GM23338 (cell line): ENCODE data around the gene MAP2K1. TPM values are rescaled to one million over a fixed set of nuclear protein-coding genes. Genes with fewer than 3 reads are reported as not detected.

ENCODE experiments used
- ATAC-seq: fragments of 200-7000 bp; cut with Tn5 transposase; 3 replicates; pipeline ENCODE4 v1.9.1; 2020
- DNase-seq: peaks from one replicate; pipeline ENCODE4 v3.0.0-alpha.2; 2015; ENCODE audit warnings: low spot score
- H2AFZ ChIP-seq: fragments of 200-600 bp; sonication (generic); 2 replicates; pipeline ENCODE4 v1.8.0; 2016; ENCODE audit warnings: antibody characterized with exemption, mild to moderate bottlenecking, moderate library complexity
- H3F3A ChIP-seq: fragments of 200-600 bp; sonication (generic); replicated peaks from 2 replicates; pipeline ENCODE4 v1.8.0; 2017; ENCODE audit warnings: antibody characterized with exemption, mixed run types, low read depth
- H3K27ac ChIP-seq: fragments of 200-600 bp; sonication (generic); 2 replicates; pipeline ENCODE4 v1.6.1; 2016; ENCODE audit warnings: low read depth
- H3K27me3 ChIP-seq: fragments of 200-600 bp; sonication (generic); 2 replicates; pipeline ENCODE4 v1.8.0; 2016; ENCODE audit warnings: mild to moderate bottlenecking, mixed run types, moderate library complexity; ENCODE audit not compliant: insufficient read depth
- H3K36me3 ChIP-seq: fragments of 200-600 bp; sonication (generic); 2 replicates; pipeline ENCODE4 v1.8.0; 2016; ENCODE audit warnings: mild to moderate bottlenecking; ENCODE audit not compliant: insufficient read depth
- H3K4me1 ChIP-seq: fragments of 200-600 bp; sonication (generic); 2 replicates; pipeline ENCODE4 v1.8.0; 2016; ENCODE audit warnings: mild to moderate bottlenecking, moderate library complexity; ENCODE audit not compliant: insufficient read depth
- H3K4me2 ChIP-seq: fragments of 200-600 bp; sonication (generic); 2 replicates; pipeline ENCODE4 v1.7.1; 2017; ENCODE audit warnings: mixed run types
- H3K4me3 ChIP-seq: fragments of 200-600 bp; sonication (generic); 2 replicates; pipeline ENCODE4 v1.6.1; 2016; ENCODE audit warnings: mixed run types
- H3K79me2 ChIP-seq: fragments of 200-600 bp; sonication (generic); replicated peaks from 2 replicates; pipeline ENCODE4 v1.8.0; 2017; ENCODE audit warnings: mild to moderate bottlenecking; ENCODE audit not compliant: insufficient read depth
- H3K9me2 ChIP-seq: fragments of 200-600 bp; sonication (generic); 2 replicates; pipeline ENCODE4 v1.8.0; 2017; ENCODE audit not compliant: insufficient read depth
- H4K20me1 ChIP-seq: fragments of 200-600 bp; sonication (generic); replicated peaks from 2 replicates; pipeline ENCODE4 v1.8.0; 2017; ENCODE audit warnings: mild to moderate bottlenecking; ENCODE audit not compliant: insufficient read depth
- H3K27ac Mint-ChIP-seq: 2 replicates; pipeline ENCODE4 v1.8.0; 2020; ENCODE audit warnings: inconsistent platforms, mild to moderate bottlenecking, moderate library complexity, mixed read lengths
- H3K27me3 Mint-ChIP-seq: 3 replicates; pipeline ENCODE4 v1.8.0; 2022; ENCODE audit warnings: low read depth, mild to moderate bottlenecking, moderate library complexity, mixed read lengths, inconsistent platforms; ENCODE audit not compliant: insufficient read depth, poor library complexity
- H3K36me3 Mint-ChIP-seq: 3 replicates; pipeline ENCODE4 v1.8.0; 2021; ENCODE audit warnings: low read depth, mild to moderate bottlenecking, inconsistent platforms, moderate library complexity, mixed read lengths
- H3K4me1 Mint-ChIP-seq: 3 replicates; pipeline ENCODE4 v1.8.0; 2020; ENCODE audit warnings: mild to moderate bottlenecking, inconsistent platforms, mixed read lengths
- H3K4me3 Mint-ChIP-seq: 3 replicates; pipeline ENCODE4 v1.8.0; 2021; ENCODE audit warnings: moderate library complexity, mild to moderate bottlenecking, inconsistent platforms, mixed read lengths
- H3K9me3 Mint-ChIP-seq: 3 replicates; pipeline ENCODE4 v1.8.0; 2020; ENCODE audit warnings: moderate library complexity, mild to moderate bottlenecking, inconsistent platforms, mixed read lengths
- CREB1 ChIP-seq: fragments of 250-450 bp; sonication (Bioruptor Pico); IDR thresholded peaks from 2 replicates; pipeline ENCODE4 v1.5.0; 2020; ENCODE audit warnings: low read depth, mild to moderate bottlenecking, moderate library complexity
- EZH2phosphoT487 ChIP-seq: fragments of 200-600 bp; sonication (generic); IDR thresholded peaks from one replicate; pipeline ENCODE4 v1.8.1; 2018; ENCODE audit warnings: antibody characterized with exemption; ENCODE audit not compliant: unreplicated experiment
- NANOG ChIP-seq: IDR thresholded peaks from 2 replicates; pipeline ENCODE4 v1.6.1; 2016; ENCODE audit warnings: antibody characterized with exemption, borderline replicate concordance
- POLR2AphosphoS5 ChIP-seq: IDR thresholded peaks from 2 replicates; pipeline ENCODE4 v1.6.1; 2016; ENCODE audit warnings: antibody characterized with exemption, low read depth
- ZNF114 ChIP-seq: fragments of 250-450 bp; sonication (Bioruptor Pico); IDR thresholded peaks from 2 replicates; pipeline ENCODE4 v1.5.0; 2020; ENCODE audit warnings: mild to moderate bottlenecking, moderate library complexity
- ZNF331 ChIP-seq: fragments of 250-450 bp; sonication (Bioruptor Pico); IDR thresholded peaks from 2 replicates; pipeline ENCODE4 v1.5.0; 2020; ENCODE audit warnings: low read depth, mild to moderate bottlenecking, moderate library complexity
- ZNF462 ChIP-seq: fragments of 250-450 bp; sonication (Bioruptor Pico); IDR thresholded peaks from 2 replicates; pipeline ENCODE4 v1.5.0; 2020; ENCODE audit warnings: mild to moderate bottlenecking, moderate library complexity
- polyA plus RNA-seq: library from polyadenylated mRNA; unstranded; fragments of >200 nt; fragmentation: Nextera tagmentation; extraction: Ambion mirVana; gene quantifications from 2 replicates; pipeline ENCODE4 v1.2.1, GENCODE V29; 2016
- total RNA-seq: library from RNA; depleted of rRNA; stranded (reverse); fragments of >200 nt; shearing (Covaris generic); gene quantifications from 2 replicates; pipeline ENCODE4 v1.2.3, GENCODE V29; 2014
- TF ChIP-seq, protein P1 (sequence below): IDR thresholded peaks from one replicate; pipeline ENCODE4 v1.6.1; 2018; ENCODE audit warnings: antibody characterized with exemption; ENCODE audit not compliant: unreplicated experiment
- TF ChIP-seq, protein P2 (sequence below), 2 experiments: fragments of 200-600 bp in 1 of 2; sonication (generic) in 1 of 2; conservative IDR thresholded peaks; 2 replicates each; pipeline versions ENCODE4 v1.5.1 to v1.6.1; 2016 to 2017; ENCODE audit warnings: antibody characterized with exemption in 2 of 2, low read depth in 2 of 2, mild to moderate bottlenecking in 2 of 2, moderate library complexity in 1 of 2

The MAP2K1 gene
- total and polyA plus RNA-seq, 2 experiments from 2014 or later: 42.0 to 68.5 TPM

DNA sequence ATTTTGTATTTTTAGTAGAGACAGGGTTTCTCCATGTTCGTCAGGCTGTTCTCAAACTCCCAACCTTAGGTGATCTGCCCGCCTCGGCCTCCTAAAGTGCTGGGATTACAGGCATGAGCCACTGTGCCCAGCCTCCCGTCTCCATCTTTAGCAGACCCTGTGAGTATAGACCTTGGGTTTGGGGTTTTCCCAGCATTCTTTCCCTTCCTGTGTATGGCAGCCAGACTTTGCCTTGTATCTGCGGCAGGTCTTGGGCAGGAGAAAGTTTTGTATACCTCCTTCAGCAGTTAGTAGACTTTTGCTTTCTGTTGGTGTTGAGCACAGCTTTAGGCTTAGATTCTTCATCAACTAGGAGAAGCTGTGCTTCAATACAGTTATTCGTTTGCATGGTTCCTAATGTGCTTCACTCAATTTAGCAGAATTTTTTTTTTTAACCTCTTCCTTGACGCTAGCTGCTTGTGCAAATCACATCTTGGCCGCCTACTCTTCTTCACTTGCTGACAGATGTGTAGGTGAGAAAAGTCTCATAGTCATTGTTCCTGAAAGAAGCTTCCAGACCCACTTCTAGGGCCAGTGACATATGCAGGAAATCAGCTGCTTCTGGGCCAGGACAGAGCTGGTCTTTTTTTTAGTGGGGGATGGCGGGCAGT, 38.4 kb downstream of the MAP2K1 start:
- Mint-ChIP-seq H3K4me3 (no peak overlapping the region), H3K9me3 (no peaks in the 10 kb centered on the region; the same call in 2 of the 3 replicates), H3K27me3 (peaks cover 12% of the 10 kb centered on the region), H3K27ac (peak overlapping the region; percentile 34; the same call in 1 of the 2 replicates), H3K36me3 (no peaks in the 10 kb centered on the region), H3K4me1 (peaks cover 34% of the 10 kb centered on the region)
- Histone ChIP-seq H3K4me1 (peaks cover 17% of the 10 kb centered on the region), H3K79me2 (peaks cover 92% of the 10 kb centered on the region), H2AFZ (no peak overlapping the region), H4K20me1 (peaks cover 36% of the 10 kb centered on the region; the same call in 1 of the 2 replicates), H3K36me3 (no peaks in the 10 kb centered on the region), H3K4me2 (no peak overlapping the region), H3K9me2 (no peaks in the 10 kb centered on the region), H3F3A (0 out of 2 replicates have a peak, but pooled peaks cover 2% of the 10 kb centered on the region), H3K27me3 (no peaks in the 10 kb centered on the region), H3K27ac (0 out of 2 replicates have a peak overlapping the region, but pooled peaks have one; percentile 45), H3K4me3 (no peak overlapping the region)
- TF ChIP-seq CREB1: no peak
- ATAC-seq (peak; percentile 23; the same call in 1 of the 3 replicates), DNase-seq (no peak)

GRCh38 chr15:66425837-66426236, 39.1 kb downstream of the MAP2K1 start:
- no peak overlapping the region for H3K4me3 Mint-ChIP-seq
- Histone ChIP-seq H3K36me3 (no peaks in the 10 kb centered on the region), H2AFZ (no peak overlapping the region), H3K4me3 (no peak overlapping the region), H3K79me2 (peaks cover 96% of the 10 kb centered on the region), H3F3A (0 out of 2 replicates have a peak, but pooled peaks cover 2% of the 10 kb centered on the region), H3K4me1 (peaks cover 17% of the 10 kb centered on the region), H3K27ac (no peak overlapping the region), H3K4me2 (no peak overlapping the region), H4K20me1 (peaks cover 44% of the 10 kb centered on the region; the same call in 1 of the 2 replicates), H3K9me2 (no peaks in the 10 kb centered on the region), H3K27me3 (no peaks in the 10 kb centered on the region)
- peaks cover 38% of the 10 kb centered on the region for H3K4me1 Mint-ChIP-seq
- no peaks in the 10 kb centered on the region; the same call in 2 of the 3 replicates for H3K9me3 Mint-ChIP-seq
- peaks cover 12% of the 10 kb centered on the region for H3K27me3 Mint-ChIP-seq
- H3K27ac Mint-ChIP-seq: peak overlapping the region; percentile 11; the same call in 1 of the 2 replicates
- no peak for ATAC-seq
- H3K36me3 Mint-ChIP-seq: no peaks in the 10 kb centered on the region
- DNase-seq: no peak
- TF ChIP-seq ZNF462 (CRISPR knock-in tag) (no peak), POLR2AphosphoS5 (no peak), ZNF331 (CRISPR knock-in tag) (no peak), ZNF114 (CRISPR knock-in tag) (no peak), EZH2phosphoT487 (no peak), NANOG (no peak)
- TF ChIP-seq, protein P1, sequence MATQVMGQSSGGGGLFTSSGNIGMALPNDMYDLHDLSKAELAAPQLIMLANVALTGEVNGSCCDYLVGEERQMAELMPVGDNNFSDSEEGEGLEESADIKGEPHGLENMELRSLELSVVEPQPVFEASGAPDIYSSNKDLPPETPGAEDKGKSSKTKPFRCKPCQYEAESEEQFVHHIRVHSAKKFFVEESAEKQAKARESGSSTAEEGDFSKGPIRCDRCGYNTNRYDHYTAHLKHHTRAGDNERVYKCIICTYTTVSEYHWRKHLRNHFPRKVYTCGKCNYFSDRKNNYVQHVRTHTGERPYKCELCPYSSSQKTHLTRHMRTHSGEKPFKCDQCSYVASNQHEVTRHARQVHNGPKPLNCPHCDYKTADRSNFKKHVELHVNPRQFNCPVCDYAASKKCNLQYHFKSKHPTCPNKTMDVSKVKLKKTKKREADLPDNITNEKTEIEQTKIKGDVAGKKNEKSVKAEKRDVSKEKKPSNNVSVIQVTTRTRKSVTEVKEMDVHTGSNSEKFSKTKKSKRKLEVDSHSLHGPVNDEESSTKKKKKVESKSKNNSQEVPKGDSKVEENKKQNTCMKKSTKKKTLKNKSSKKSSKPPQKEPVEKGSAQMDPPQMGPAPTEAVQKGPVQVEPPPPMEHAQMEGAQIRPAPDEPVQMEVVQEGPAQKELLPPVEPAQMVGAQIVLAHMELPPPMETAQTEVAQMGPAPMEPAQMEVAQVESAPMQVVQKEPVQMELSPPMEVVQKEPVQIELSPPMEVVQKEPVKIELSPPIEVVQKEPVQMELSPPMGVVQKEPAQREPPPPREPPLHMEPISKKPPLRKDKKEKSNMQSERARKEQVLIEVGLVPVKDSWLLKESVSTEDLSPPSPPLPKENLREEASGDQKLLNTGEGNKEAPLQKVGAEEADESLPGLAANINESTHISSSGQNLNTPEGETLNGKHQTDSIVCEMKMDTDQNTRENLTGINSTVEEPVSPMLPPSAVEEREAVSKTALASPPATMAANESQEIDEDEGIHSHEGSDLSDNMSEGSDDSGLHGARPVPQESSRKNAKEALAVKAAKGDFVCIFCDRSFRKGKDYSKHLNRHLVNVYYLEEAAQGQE: no peak
- TF ChIP-seq, protein P2, sequence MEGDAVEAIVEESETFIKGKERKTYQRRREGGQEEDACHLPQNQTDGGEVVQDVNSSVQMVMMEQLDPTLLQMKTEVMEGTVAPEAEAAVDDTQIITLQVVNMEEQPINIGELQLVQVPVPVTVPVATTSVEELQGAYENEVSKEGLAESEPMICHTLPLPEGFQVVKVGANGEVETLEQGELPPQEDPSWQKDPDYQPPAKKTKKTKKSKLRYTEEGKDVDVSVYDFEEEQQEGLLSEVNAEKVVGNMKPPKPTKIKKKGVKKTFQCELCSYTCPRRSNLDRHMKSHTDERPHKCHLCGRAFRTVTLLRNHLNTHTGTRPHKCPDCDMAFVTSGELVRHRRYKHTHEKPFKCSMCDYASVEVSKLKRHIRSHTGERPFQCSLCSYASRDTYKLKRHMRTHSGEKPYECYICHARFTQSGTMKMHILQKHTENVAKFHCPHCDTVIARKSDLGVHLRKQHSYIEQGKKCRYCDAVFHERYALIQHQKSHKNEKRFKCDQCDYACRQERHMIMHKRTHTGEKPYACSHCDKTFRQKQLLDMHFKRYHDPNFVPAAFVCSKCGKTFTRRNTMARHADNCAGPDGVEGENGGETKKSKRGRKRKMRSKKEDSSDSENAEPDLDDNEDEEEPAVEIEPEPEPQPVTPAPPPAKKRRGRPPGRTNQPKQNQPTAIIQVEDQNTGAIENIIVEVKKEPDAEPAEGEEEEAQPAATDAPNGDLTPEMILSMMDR (conservative IDR thresholded peaks at IDR 0.05; ENCODE audit: low read depth in 2 of 2): no peak
